ENCODE results near the gene KANK2. TPM values are rescaled to one million over a fixed set of nuclear protein-coding genes. Genes with fewer than 3 reads are reported as not detected.

Gene KANK2
- polyA plus RNA-seq, 1 donor from 2014 or later, result 0.25 TPM

DNA sequence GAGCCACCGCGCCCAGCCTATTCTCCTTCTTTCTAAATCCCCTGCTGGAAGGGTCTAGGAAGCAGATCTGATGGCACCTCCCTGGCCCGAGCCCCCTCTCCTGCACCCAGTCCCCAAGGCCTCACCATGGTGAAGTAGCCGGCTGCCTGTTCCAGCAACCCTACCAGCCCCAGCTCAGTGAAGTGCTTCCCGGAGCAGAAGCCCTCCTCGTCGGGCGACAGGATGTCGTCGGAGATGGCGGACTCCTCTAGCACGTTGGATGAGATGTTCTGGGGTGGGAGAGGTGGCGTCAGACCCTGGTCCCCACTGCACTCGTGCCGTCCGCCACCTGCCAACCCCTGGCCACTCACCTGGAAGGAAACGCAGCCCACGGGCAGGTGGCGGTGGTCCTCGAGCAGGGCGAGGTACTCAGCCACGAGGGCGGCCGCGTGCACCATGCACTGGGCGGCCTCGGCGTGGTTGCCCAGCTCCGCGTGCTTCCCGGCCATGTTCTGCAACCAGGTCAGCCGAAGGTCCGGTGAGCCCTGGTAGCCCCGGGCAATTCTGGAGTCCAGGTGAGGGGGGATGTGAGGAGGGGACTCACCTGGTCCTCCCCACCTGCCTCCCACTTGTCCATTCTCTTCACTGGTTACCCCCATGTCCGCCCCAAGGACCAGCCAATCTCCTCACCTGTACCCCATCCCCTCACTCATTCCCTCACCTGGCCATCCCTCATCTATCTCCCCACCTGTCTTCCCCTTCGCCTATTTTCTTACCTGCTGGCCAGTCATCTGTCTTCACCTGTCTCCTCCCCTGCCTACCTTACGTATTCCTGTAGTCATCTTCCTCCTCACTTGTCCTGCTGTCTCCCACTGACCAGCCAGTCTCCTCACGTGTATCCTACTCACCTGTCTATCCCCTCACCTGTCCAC, 11.5 kb upstream of the KANK2 start:
- no peaks in the 10 kb centered on the region for H4K20me1 ChIP-seq (ENCODE audit: insufficient read depth)
- H3K79me2 ChIP-seq (replicated peaks; ENCODE audit: insufficient read depth, low read length), result no peaks in the 10 kb centered on the region
- no peaks in the 10 kb centered on the region for H3K36me3 ChIP-seq (ENCODE audit: insufficient read depth, low read length)
- H3K9me2 ChIP-seq (ENCODE audit: insufficient read depth, low read length), result no peaks in the 10 kb centered on the region
- H3K4me2 ChIP-seq (ENCODE audit: low read length), result no peak overlapping the region
- no peaks in the 10 kb centered on the region for H3F3A ChIP-seq (ENCODE audit: insufficient read depth, low read length, poor library complexity, severe bottlenecking)
- no peak overlapping the region for H2AFZ ChIP-seq (ENCODE audit: low read depth, low read length)
- no peaks in the 10 kb centered on the region for H3K27me3 ChIP-seq (ENCODE audit: insufficient read depth, low read depth, low read length)
- no peak overlapping the region for H3K4me3 ChIP-seq (ENCODE audit: low read length)
- no peaks in the 10 kb centered on the region for H3K9me3 ChIP-seq (ENCODE audit: low read length)
- H3K9ac ChIP-seq (ENCODE audit: low read length), result no peak overlapping the region
- TF ChIP-seq SMC3 (conservative IDR thresholded peaks at IDR 0.05; ENCODE audit: poor library complexity) (no peak), POLR2AphosphoS5 (IDR thresholded peaks at IDR 0.05) (no peak), TAF1 (IDR thresholded peaks at IDR 0.05; ENCODE audit: low read depth) (no peak), EP300 (conservative IDR thresholded peaks at IDR 0.05; ENCODE audit: poor library complexity, severe bottlenecking) (no peak), MXI1 (conservative IDR thresholded peaks at IDR 0.05; ENCODE audit: poor library complexity, severe bottlenecking) (no peak), RAD21 (conservative IDR thresholded peaks at IDR 0.05) (no peak), EZH2 (IDR thresholded peaks at IDR 0.05; ENCODE audit: borderline replicate concordance, insufficient read depth, low read length, poor library complexity, severe bottlenecking) (no peak)
- TF ChIP-seq, protein P1, sequence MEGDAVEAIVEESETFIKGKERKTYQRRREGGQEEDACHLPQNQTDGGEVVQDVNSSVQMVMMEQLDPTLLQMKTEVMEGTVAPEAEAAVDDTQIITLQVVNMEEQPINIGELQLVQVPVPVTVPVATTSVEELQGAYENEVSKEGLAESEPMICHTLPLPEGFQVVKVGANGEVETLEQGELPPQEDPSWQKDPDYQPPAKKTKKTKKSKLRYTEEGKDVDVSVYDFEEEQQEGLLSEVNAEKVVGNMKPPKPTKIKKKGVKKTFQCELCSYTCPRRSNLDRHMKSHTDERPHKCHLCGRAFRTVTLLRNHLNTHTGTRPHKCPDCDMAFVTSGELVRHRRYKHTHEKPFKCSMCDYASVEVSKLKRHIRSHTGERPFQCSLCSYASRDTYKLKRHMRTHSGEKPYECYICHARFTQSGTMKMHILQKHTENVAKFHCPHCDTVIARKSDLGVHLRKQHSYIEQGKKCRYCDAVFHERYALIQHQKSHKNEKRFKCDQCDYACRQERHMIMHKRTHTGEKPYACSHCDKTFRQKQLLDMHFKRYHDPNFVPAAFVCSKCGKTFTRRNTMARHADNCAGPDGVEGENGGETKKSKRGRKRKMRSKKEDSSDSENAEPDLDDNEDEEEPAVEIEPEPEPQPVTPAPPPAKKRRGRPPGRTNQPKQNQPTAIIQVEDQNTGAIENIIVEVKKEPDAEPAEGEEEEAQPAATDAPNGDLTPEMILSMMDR (IDR thresholded peaks at IDR 0.05; ENCODE audit: poor library complexity, severe bottlenecking), result no peak
- TF ChIP-seq, protein P2, sequence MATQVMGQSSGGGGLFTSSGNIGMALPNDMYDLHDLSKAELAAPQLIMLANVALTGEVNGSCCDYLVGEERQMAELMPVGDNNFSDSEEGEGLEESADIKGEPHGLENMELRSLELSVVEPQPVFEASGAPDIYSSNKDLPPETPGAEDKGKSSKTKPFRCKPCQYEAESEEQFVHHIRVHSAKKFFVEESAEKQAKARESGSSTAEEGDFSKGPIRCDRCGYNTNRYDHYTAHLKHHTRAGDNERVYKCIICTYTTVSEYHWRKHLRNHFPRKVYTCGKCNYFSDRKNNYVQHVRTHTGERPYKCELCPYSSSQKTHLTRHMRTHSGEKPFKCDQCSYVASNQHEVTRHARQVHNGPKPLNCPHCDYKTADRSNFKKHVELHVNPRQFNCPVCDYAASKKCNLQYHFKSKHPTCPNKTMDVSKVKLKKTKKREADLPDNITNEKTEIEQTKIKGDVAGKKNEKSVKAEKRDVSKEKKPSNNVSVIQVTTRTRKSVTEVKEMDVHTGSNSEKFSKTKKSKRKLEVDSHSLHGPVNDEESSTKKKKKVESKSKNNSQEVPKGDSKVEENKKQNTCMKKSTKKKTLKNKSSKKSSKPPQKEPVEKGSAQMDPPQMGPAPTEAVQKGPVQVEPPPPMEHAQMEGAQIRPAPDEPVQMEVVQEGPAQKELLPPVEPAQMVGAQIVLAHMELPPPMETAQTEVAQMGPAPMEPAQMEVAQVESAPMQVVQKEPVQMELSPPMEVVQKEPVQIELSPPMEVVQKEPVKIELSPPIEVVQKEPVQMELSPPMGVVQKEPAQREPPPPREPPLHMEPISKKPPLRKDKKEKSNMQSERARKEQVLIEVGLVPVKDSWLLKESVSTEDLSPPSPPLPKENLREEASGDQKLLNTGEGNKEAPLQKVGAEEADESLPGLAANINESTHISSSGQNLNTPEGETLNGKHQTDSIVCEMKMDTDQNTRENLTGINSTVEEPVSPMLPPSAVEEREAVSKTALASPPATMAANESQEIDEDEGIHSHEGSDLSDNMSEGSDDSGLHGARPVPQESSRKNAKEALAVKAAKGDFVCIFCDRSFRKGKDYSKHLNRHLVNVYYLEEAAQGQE (IDR thresholded peaks at IDR 0.05; ENCODE audit: borderline replicate concordance), result no peak
- H3K27ac ChIP-seq (ENCODE audit: low read length), result no peak overlapping the region

DNA sequence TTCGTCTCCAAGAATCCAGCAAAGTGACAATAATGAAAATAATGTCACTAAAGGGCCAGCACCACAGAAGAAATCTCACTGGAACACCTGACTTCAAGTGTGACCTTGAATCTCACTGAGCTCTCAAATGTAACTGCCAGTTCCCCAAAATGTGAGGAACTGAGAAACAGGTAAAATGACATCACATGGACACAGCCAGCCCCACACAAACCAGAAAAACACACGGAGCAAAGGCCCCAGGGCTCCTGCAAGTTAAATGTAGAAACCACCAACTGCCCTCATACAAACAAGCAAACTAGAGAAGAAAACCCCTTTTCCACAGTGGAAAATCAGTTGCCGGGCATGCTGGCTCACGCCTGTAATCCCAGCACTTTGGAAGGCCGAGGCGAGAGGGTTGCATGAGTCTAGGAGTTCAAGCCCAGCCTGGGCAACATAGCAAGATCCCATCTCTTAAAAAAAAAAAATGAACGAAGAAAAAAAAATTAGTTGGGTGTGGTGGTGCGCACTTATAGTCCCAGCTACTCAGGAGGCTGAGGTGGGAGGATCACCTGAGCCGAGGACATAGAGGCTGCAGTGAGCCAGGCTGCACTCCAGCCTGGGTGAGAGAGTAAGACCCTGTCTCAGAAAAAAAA, 8.7 kb upstream of the KANK2 start:
- Histone ChIP-seq H4K20me1 (ENCODE audit: insufficient read depth) (no peaks in the 10 kb centered on the region), H3K4me2 (ENCODE audit: low read length) (no peak overlapping the region), H3K9me3 (ENCODE audit: low read length) (no peaks in the 10 kb centered on the region), H3K9me2 (ENCODE audit: insufficient read depth, low read length) (no peaks in the 10 kb centered on the region), H3K79me2 (replicated peaks; ENCODE audit: insufficient read depth, low read length) (no peaks in the 10 kb centered on the region), H2AFZ (ENCODE audit: low read depth, low read length) (no peak overlapping the region), H3K36me3 (ENCODE audit: insufficient read depth, low read length) (no peaks in the 10 kb centered on the region), H3K9ac (ENCODE audit: low read length) (no peak overlapping the region), H3K4me3 (ENCODE audit: low read length) (no peak overlapping the region), H3K27ac (ENCODE audit: low read length) (no peak overlapping the region), H3K27me3 (ENCODE audit: insufficient read depth, low read depth, low read length) (no peaks in the 10 kb centered on the region), H3F3A (ENCODE audit: insufficient read depth, low read length, poor library complexity, severe bottlenecking) (no peaks in the 10 kb centered on the region)
- TF ChIP-seq SMC3 (conservative IDR thresholded peaks at IDR 0.05; ENCODE audit: poor library complexity) (no peak), EZH2 (IDR thresholded peaks at IDR 0.05; ENCODE audit: borderline replicate concordance, insufficient read depth, low read length, poor library complexity, severe bottlenecking) (no peak)
